Suprapubic skin (tissue), 3 donors: ENCODE results near the gene TUNAR.

Source experiments
- CTCF ChIP-seq, 2 donors: fragments of 200-600 bp in 1 of 2; fragments of 450-650 bp in 1 of 2; sonication (generic) in 1 of 2; IDR thresholded peaks; one replicate each; pipeline ENCODE4 v1.5.1; 2016 to 2019; ENCODE audit warnings: antibody characterized with exemption in 2 of 2, mild to moderate bottlenecking in 1 of 2, moderate library complexity in 1 of 2
- POLR2A ChIP-seq, 2 donors: fragments of 450-650 bp; IDR thresholded peaks; one replicate each; pipeline ENCODE4 v1.6.1; 2017; ENCODE audit warnings: antibody characterized with exemption in 2 of 2, mild to moderate bottlenecking in 2 of 2, moderate library complexity in 2 of 2

GRCh38 chr14:95891742-95892141 lies 15.1 kb downstream of the TUNAR start:
- TF ChIP-seq CTCF (IDR thresholded peaks at IDR 0.05) (no peak), POLR2A (IDR thresholded peaks at IDR 0.05) (no peak)
